Measurements from ENCODE around the gene SMIM10L1. TPM values are rescaled to one million over a fixed set of nuclear protein-coding genes. Genes with fewer than 3 reads are reported as not detected.

SMIM10L1 gene
- 1 to 10 TPM; 7.9 TPM for total RNA-seq

DNA sequence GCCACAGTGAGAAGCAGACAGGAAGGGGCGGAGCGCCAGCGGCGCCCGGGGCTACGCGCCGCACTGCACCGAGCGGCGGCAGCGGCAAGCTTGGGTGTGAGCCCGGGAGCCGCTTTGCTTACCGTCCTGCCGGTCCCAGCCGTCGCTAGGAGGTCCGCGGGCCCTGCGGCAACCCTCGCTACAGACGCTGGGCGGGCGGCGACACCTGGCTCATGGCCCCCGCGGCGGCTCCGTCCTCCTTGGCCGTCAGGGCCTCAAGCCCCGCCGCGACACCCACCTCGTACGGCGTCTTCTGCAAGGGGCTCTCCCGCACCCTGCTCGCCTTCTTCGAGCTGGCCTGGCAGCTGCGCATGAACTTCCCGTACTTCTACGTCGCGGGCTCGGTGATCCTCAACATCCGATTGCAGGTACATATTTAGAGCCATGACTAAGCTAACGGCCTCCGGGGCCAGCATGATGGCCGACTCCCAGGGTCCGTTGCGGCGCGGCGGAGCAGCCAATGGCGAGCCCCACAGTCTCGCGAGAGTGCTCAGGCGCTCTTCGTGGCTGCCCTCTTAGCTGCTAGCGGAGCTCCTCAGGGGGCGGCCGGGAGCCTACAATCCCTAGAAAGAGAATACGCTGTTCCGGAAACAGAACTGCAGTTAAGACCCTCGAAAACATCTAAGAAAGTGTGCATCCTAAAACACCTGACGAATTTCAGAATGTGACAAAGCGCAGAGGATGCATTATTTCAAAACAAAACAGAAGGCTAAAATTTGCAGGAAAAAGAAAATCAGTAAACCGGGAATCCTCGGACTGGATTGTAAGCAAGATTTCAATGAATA is at the start of gene SMIM10L1:
SMIM10L1 (plus strand) TSS at position 50 of the 824 bp plus-strand sequence; CDS start at position 213, 163 bp downstream.
- intact Hi-C loops (cut with micrococcal nuclease): no loop called here
- H3K4me3 Mint-ChIP-seq: peak within 1 kb of the TSS; percentile 93
- H3K36me3 Mint-ChIP-seq (ENCODE audit: low read depth): peaks cover 56% of the 10 kb centered on the region
- DNase-seq (peak; percentile 95), ATAC-seq (peak; percentile 98)
- ChIA-PET CTCF (interaction anchor here (0.7 to 2.5 kb wide), 5 partner anchors 11 to 400 kb away, joined by 3 to 11 read pairs (median 3); no protein-coding TSS in a partner anchor), POLR2A (interaction anchor here (0.6 to 2.6 kb wide), 8 partner anchors 9 to 976 kb away, joined by 3 to 10 read pairs (median 4); no protein-coding TSS in a partner anchor)
- H3K4me1 Mint-ChIP-seq (ENCODE audit: low read depth): peaks cover 53% of the 10 kb centered on the region
- H3K27me3 Mint-ChIP-seq: no peaks in the 10 kb centered on the region
- TF ChIP-seq, protein P1, sequence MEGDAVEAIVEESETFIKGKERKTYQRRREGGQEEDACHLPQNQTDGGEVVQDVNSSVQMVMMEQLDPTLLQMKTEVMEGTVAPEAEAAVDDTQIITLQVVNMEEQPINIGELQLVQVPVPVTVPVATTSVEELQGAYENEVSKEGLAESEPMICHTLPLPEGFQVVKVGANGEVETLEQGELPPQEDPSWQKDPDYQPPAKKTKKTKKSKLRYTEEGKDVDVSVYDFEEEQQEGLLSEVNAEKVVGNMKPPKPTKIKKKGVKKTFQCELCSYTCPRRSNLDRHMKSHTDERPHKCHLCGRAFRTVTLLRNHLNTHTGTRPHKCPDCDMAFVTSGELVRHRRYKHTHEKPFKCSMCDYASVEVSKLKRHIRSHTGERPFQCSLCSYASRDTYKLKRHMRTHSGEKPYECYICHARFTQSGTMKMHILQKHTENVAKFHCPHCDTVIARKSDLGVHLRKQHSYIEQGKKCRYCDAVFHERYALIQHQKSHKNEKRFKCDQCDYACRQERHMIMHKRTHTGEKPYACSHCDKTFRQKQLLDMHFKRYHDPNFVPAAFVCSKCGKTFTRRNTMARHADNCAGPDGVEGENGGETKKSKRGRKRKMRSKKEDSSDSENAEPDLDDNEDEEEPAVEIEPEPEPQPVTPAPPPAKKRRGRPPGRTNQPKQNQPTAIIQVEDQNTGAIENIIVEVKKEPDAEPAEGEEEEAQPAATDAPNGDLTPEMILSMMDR (IDR thresholded peaks at IDR 0.05): no peak
- peak within 1 kb of the TSS; percentile 97 for H3K27ac Mint-ChIP-seq
- no peaks in the 10 kb centered on the region for H3K9me3 Mint-ChIP-seq

DNA sequence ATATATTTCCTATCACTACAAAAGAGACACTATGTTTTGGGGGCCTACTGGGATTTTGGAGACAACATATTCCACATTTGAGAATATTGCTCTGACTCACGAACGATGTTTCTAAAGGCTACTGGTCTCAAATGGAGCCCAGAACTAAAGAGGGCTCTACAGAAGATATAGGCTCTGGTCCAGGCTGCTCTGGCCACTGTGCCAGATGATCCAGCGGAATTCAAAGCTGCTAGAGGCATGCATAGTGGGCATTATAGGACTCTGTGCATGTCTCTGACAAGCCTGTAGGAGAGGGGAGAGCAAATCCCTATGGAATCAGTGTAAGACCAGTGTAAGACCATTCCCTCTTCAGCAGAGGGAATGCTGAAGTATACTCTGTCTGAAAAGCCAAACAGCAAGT is 40.6 kb upstream of the SMIM10L1 start:
- intact Hi-C loops (cut with micrococcal nuclease): no loop called here

DNA sequence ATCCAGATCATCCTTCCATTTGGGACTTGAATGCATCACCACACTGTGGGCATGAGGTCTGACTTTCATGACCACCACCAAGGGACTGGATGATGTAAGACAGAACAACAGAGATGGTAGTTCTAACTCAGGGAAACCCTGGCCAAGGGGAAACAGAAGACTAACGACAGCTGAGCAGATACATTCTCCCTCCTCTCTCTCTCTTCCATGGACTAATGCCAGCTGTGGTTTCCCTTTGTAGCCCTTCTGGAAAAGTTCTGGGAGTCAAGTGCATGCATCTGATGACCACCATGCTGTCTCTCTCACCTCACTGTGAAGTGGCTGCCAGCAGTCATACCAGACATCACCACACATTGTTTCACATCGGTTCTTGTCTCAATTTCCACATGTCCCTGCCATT is 40.0 kb upstream of the SMIM10L1 start:
- peaks cover 6% of the 10 kb centered on the region for H3K9me3 Mint-ChIP-seq
- no peaks in the 10 kb centered on the region for H3K27me3 Mint-ChIP-seq
- H3K4me3 Mint-ChIP-seq: no peak overlapping the region
- DNase-seq (no peak), ATAC-seq (no peak)
- intact Hi-C loops (cut with micrococcal nuclease): no loop called here
- H3K4me1 Mint-ChIP-seq (ENCODE audit: low read depth): peaks cover 23% of the 10 kb centered on the region
- ChIA-PET POLR2A (no interaction called here), CTCF (no interaction called here)
- no peak overlapping the region for H3K27ac Mint-ChIP-seq
- peaks cover 42% of the 10 kb centered on the region for H3K36me3 Mint-ChIP-seq (ENCODE audit: low read depth)
- TF ChIP-seq, protein P1 (IDR thresholded peaks at IDR 0.05): no peak

More for the DNA sequence above, 40.6 kb upstream of the SMIM10L1 start:
- ChIA-PET POLR2A (no interaction called here), CTCF (no interaction called here)
- Mint-ChIP-seq H3K4me3 (no peak overlapping the region), H3K27me3 (no peaks in the 10 kb centered on the region), H3K36me3 (ENCODE audit: low read depth) (peaks cover 42% of the 10 kb centered on the region), H3K9me3 (peaks cover 7% of the 10 kb centered on the region), H3K27ac (no peak overlapping the region), H3K4me1 (ENCODE audit: low read depth) (peaks cover 21% of the 10 kb centered on the region)
- DNase-seq (no peak), ATAC-seq (no peak)
- TF ChIP-seq, protein P1 (IDR thresholded peaks at IDR 0.05): no peak

DNA sequence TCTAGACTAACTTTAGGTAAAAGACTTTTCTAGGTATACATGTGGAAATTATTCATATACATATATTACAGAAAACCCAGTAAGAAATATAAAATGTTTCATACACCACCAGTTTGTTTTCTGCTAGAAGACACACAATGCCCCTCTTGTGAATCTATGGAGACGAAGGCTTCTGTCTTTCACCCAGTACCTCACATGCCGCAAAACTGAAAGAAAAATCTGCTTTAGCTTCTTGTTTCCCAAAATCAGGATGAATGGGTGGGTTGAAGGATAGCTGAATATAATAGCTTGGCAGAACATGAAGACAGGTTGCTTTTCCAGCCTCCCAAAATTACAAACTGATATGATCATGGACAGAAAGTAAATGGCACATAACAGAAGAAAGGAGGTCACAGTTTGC is 37.8 kb upstream of the SMIM10L1 start:
- peaks cover 35% of the 10 kb centered on the region for H3K4me1 Mint-ChIP-seq (ENCODE audit: low read depth)
- H3K27ac Mint-ChIP-seq: no peak overlapping the region
- POLR2A ChIA-PET: no interaction called here

More for the DNA sequence above, 37.8 kb upstream of the SMIM10L1 start:
- H3K36me3 Mint-ChIP-seq (ENCODE audit: low read depth): peaks cover 38% of the 10 kb centered on the region
- intact Hi-C loops (cut with micrococcal nuclease): no loop called here
- no peaks in the 10 kb centered on the region for H3K27me3 Mint-ChIP-seq
- H3K9me3 Mint-ChIP-seq: peaks cover 3% of the 10 kb centered on the region
- CTCF ChIA-PET: interaction anchor here (1.2 kb wide), 1 partner anchor 10 kb away, joined by 3 read pairs; no protein-coding TSS in a partner anchor
- ATAC-seq: no peak
- DNase-seq: no peak
- TF ChIP-seq, protein P1 (IDR thresholded peaks at IDR 0.05): no peak
- no peak overlapping the region for H3K4me3 Mint-ChIP-seq
